Neutrophil (primary cell): Measurements from ENCODE around the gene PDLIM1.
"Not testable (repeated sequence)": the region's sequence is repeated elsewhere in the genome, so short reads cannot be mapped to it uniquely, and the experiment has no call there.

ENCODE experiments used
- H3K27ac ChIP-seq: fragments of 200-600 bp; sonication (generic); 2 replicates; pipeline ENCODE4 v1.5.1; 2016; ENCODE audit warnings: mild to moderate bottlenecking, moderate library complexity
- H3K27me3 ChIP-seq: fragments of 200-600 bp; sonication (generic); 2 replicates; pipeline ENCODE4 v1.6.0; 2016; ENCODE audit warnings: mild to moderate bottlenecking
- H3K36me3 ChIP-seq: fragments of 200-600 bp; sonication (generic); 2 replicates; pipeline ENCODE4 v1.5.1; 2017
- H3K4me1 ChIP-seq, 2 experiments: fragments of 200-600 bp in 1 of 2; sonication (generic) in 1 of 2; 1 replicate in 1 of 2; 2 replicates in 1 of 2; pipeline versions ENCODE4 v1.5.1 to v1.6.1; 2013 to 2016; ENCODE audit warnings: low read depth in 1 of 2, low read length in 1 of 2, mild to moderate bottlenecking in 1 of 2, moderate library complexity in 1 of 2; ENCODE audit not compliant: control insufficient read depth in 1 of 2, insufficient read depth in 1 of 2
- H3K4me3 ChIP-seq, 2 experiments: fragments of 200-600 bp in 1 of 2; sonication (generic) in 1 of 2; 1 replicate in 1 of 2; 2 replicates in 1 of 2; pipeline ENCODE4 v1.5.1; 2013 to 2016; ENCODE audit warnings: low read depth in 1 of 2, low read length in 1 of 2, mild to moderate bottlenecking in 1 of 2, moderate library complexity in 1 of 2
- H3K9me3 ChIP-seq: fragments of 200-600 bp; sonication (generic); 2 replicates; pipeline ENCODE4 v1.5.1; 2016
- TF ChIP-seq, protein P1 (sequence below): fragments of 200-600 bp; sonication (generic); IDR thresholded peaks from 2 replicates; pipeline ENCODE4 v1.5.1; 2016; ENCODE audit warnings: antibody characterized with exemption

Gene PDLIM1

DNA sequence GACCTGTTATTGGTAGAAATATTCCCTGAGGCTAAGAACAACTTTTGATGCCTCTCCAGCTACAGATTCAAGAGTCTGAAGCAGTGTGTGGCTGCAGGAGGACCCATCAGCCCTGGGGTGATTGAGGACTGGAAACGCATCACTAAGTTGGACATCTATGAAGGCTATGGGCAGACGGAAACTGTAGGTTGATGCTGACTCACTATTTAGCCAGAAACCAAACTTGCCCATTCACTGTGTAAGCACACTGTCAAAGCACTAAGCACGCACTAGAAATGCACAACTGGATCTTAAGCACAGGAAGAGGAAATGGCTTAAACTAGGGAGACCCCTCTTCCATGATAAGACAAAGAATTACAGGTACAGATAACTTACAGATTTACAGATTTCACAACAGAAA, 76.0 kb downstream of the PDLIM1 start:
- H3K27ac ChIP-seq, result no peak overlapping the region
- H3K27me3 ChIP-seq, result no peaks in the 10 kb centered on the region
- TF ChIP-seq, protein P1, sequence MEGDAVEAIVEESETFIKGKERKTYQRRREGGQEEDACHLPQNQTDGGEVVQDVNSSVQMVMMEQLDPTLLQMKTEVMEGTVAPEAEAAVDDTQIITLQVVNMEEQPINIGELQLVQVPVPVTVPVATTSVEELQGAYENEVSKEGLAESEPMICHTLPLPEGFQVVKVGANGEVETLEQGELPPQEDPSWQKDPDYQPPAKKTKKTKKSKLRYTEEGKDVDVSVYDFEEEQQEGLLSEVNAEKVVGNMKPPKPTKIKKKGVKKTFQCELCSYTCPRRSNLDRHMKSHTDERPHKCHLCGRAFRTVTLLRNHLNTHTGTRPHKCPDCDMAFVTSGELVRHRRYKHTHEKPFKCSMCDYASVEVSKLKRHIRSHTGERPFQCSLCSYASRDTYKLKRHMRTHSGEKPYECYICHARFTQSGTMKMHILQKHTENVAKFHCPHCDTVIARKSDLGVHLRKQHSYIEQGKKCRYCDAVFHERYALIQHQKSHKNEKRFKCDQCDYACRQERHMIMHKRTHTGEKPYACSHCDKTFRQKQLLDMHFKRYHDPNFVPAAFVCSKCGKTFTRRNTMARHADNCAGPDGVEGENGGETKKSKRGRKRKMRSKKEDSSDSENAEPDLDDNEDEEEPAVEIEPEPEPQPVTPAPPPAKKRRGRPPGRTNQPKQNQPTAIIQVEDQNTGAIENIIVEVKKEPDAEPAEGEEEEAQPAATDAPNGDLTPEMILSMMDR, result no peak
- no peak overlapping the region for H3K4me3 ChIP-seq
- H3K9me3 ChIP-seq, result no peaks in the 10 kb centered on the region
- no peaks in the 10 kb centered on the region for H3K36me3 ChIP-seq
- no peaks in the 10 kb centered on the region for H3K4me1 ChIP-seq

DNA sequence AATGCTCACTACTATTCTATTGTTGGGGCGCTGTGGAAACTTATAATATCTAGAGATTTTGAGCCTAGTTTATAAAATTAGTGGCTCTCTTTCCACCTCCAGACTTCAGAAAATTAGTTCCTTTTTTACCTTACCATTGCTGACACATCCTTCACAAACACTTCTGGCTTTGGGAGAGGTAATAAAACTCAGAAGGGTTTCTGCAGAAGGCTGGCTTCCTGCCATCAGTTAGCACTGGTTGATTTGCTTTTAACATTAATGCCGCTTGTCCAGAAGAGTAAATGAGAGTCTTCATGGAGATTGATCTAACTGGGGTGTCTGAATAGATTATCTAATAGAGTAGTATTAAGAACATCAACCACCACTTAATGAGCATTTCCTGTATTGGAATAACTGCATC, 76.4 kb downstream of the PDLIM1 start:
- no peaks in the 10 kb centered on the region for H3K36me3 ChIP-seq
- TF ChIP-seq, protein P1, result no peak
- no peak overlapping the region for H3K4me3 ChIP-seq
- no peaks in the 10 kb centered on the region for H3K4me1 ChIP-seq
- no peaks in the 10 kb centered on the region for H3K9me3 ChIP-seq
- no peaks in the 10 kb centered on the region for H3K27me3 ChIP-seq
- H3K27ac ChIP-seq, result no peak overlapping the region

DNA sequence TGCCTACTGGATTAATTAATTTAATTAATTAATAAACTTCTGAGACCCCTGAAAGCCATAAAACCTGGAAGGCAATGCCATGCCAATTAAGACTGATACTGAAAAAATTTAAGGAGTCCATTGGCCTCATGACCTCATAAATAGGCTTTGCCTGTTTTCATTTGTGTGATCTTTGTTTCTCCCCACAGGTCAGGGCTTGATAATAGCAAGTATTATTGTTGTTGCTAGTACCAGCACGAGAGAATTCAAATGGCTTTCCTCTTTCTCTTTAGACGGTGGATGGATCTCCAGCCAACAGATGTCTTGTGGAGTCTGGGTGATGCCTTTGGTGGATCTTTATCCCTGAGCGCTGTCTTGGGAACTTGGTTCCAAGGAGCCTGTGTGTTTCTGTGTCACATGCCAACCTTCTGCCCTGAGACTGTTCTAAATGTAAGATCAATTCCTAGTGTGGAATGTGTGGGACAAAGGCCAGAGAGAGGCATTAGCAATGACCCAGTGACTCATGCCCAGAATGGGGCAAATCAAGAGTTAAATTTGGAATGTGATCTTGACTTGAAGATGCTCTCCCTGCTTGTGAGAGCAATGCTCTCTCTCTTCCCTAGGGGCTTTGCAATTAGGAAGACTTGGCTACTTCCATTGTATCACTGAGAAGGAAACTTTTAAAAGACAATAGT, 79.1 kb downstream of the PDLIM1 start:
- Histone ChIP-seq H3K4me1 (peaks cover 5 to 7% of the 10 kb centered on the region in 2 experiments), H3K27me3 (no peaks in the 10 kb centered on the region), H3K27ac (no peak overlapping the region), H3K9me3 (no peaks in the 10 kb centered on the region), H3K4me3 (no peak overlapping the region), H3K36me3 (no peaks in the 10 kb centered on the region)
- TF ChIP-seq, protein P1, result no peak

DNA sequence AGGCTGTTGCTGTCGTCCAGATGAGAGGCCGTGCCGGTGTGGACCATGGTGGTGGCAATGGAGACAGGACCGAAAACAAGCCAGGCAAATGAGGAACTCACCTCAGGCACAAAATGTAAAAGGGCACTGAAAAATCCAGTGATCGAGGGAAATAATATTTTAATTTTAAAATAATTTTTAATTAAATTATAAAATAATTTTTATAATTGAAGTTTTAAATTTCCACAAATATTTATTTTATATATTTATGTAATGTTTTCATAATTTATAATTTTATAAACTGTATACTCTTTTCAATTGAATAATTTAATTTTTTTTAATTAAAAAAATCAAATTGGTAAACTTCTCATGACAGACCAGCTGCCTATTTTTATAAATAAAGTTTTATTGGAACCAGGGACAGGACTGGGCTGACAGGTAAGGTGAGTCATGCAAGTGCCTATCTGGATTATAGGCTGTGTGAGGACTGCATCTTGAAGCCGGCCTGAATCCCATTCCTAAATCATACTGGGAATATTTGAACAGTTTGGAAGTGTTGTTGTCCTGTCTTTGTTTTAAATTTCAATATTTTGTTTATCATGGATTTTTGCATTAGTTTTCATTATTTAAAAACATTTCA, 81.2 kb downstream of the PDLIM1 start:
- Histone ChIP-seq H3K36me3 (no peaks in the 10 kb centered on the region), H3K27ac (no peak overlapping the region), H3K4me3 (no peak overlapping the region), H3K27me3 (no peaks in the 10 kb centered on the region), H3K4me1 (peaks cover 10 to 14% of the 10 kb centered on the region in 2 experiments), H3K9me3 (no peaks in the 10 kb centered on the region)
- TF ChIP-seq, protein P1, result no peak

DNA sequence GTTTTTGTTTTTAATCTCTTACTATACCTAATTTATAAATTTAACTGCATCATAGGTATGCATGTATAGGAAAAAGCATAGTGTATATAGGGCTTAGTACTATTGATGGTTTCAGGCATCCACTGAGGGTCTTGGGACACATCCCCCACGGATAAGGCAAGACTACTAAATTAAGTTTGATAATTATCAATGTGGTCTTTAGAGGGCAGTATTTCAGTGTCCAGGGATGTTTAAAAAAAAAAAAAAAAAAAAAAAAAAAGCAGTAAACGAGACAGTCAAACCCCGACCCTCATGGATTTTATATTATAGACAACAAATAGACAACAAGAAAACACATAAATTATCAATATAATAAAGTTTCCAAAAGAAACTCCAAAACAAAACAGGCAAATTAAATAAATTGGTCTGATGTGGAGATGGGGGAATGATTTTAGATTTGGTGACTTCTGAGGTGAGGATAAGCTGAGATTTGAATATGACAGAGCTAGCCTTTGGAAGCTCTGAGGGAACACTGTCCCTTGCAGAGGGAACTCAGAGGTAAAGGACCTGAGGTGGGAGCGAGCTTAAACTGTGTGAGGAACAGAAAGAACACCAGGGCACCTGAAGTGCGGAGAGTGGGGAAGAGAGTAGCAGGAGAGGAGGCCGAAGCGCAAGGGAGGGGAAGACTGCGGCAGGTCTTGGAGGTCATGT, 82.0 kb downstream of the PDLIM1 start:
- no peak overlapping the region for H3K27ac ChIP-seq
- H3K36me3 ChIP-seq, result no peaks in the 10 kb centered on the region
- no peak overlapping the region for H3K4me3 ChIP-seq
- TF ChIP-seq, protein P1, result no peak
- no peaks in the 10 kb centered on the region for H3K9me3 ChIP-seq
- H3K27me3 ChIP-seq, result no peaks in the 10 kb centered on the region
- H3K4me1 ChIP-seq, result peaks cover 10 to 14% of the 10 kb centered on the region in 2 experiments

DNA sequence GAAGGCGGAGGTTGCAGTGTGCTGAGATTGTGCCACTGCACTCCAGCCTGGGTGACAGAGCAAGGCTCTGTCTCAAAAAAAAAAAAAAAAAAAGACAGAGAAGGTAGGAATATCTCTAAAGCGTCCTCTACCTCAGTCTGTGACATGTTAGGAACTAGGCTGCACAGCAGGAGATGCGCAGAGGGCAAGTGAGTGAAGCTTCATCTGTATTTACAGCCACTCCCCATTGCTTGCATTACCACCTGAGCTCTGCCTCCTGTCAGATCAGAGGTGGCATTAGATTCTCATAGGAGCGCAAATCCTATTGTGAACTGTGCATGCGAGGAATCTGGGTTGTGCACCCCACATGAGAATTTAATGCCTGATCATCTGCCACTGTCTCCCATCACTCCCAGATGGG, 87.9 kb downstream of the PDLIM1 start:
- H3K36me3 ChIP-seq, H3K9me3 ChIP-seq, H3K27ac ChIP-seq, H3K4me3 ChIP-seq, H3K27me3 ChIP-seq: not testable (repeated sequence)
- H3K4me1 ChIP-seq, result peaks cover 15 to 24% of the 10 kb centered on the region in 2 experiments
